ENCODE data around the gene FAM117B. TPM values are rescaled to one million over a fixed set of nuclear protein-coding genes. Genes with fewer than 3 reads are reported as not detected.

Gene FAM117B
- total RNA-seq, 2 experiments from 2014 or later, result 4.2 to 18.4 TPM

DNA sequence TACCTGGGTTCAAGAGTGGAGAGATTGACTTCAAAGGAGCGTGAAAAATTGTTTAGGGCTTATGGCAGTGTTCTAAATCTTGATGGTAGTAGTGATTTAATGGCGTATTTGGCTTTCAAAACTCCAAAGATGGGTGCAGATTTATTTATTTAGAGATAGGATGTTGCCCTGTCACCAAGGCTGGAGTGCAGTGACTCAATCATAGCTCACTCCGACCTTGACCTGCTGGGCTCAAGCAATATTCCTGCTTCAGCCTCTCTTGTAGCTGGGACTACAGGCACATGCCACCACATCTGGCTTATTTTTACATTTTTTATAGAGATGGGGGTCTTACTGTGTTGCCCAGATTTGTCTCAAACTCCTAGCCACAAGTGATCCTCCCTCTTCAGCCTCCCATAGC lies 52.5 kb downstream of the FAM117B start:
- ChIA-PET POLR2A (no interaction called here), CTCF (ENCODE audit: unreplicated experiment) (no interaction called here)
- no peaks in the 10 kb centered on the region for H3K4me1 ChIP-seq (ENCODE audit: insufficient read depth, low read length, poor library complexity, severe bottlenecking)
- peaks cover 7% of the 10 kb centered on the region; the same call in 1 of the 2 replicates for H4K20me1 ChIP-seq (ENCODE audit: insufficient read depth, low read length)
- no peak overlapping the region for H3K4me3 ChIP-seq (ENCODE audit: low read depth, low read length, poor library complexity, severe bottlenecking)
- no peaks in the 10 kb centered on the region for H3K9me3 ChIP-seq (ENCODE audit: low read length)
- intact Hi-C loops (cut with micrococcal nuclease; ENCODE audit: unreplicated experiment), result no loop called here
- no peaks in the 10 kb centered on the region for H3K9me2 ChIP-seq (ENCODE audit: insufficient read depth, low read length)
- no peak for DNase-seq (ENCODE audit: low spot score)
- TF ChIP-seq EZH2phosphoT487 (IDR thresholded peaks at IDR 0.05; ENCODE audit: borderline replicate concordance, low read depth, low read length), result no peak
- TF ChIP-seq, protein P1, sequence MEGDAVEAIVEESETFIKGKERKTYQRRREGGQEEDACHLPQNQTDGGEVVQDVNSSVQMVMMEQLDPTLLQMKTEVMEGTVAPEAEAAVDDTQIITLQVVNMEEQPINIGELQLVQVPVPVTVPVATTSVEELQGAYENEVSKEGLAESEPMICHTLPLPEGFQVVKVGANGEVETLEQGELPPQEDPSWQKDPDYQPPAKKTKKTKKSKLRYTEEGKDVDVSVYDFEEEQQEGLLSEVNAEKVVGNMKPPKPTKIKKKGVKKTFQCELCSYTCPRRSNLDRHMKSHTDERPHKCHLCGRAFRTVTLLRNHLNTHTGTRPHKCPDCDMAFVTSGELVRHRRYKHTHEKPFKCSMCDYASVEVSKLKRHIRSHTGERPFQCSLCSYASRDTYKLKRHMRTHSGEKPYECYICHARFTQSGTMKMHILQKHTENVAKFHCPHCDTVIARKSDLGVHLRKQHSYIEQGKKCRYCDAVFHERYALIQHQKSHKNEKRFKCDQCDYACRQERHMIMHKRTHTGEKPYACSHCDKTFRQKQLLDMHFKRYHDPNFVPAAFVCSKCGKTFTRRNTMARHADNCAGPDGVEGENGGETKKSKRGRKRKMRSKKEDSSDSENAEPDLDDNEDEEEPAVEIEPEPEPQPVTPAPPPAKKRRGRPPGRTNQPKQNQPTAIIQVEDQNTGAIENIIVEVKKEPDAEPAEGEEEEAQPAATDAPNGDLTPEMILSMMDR (conservative IDR thresholded peaks at IDR 0.05; ENCODE audit: low read length), result no peak
- no peak overlapping the region for H2AFZ ChIP-seq (ENCODE audit: low read length)
- no peak overlapping the region for H3K27ac ChIP-seq (ENCODE audit: low read depth, low read length, poor library complexity, severe bottlenecking)
- H3K4me2 ChIP-seq (ENCODE audit: low read length), result no peak overlapping the region
- BruUV-seq (replicated peaks), result no TSS peak
- H3K79me2 ChIP-seq (ENCODE audit: insufficient read depth, low read depth, low read length), result no peaks in the 10 kb centered on the region
- H3K36me3 ChIP-seq (ENCODE audit: insufficient read depth, low read length), result no peaks in the 10 kb centered on the region

- TF ChIP-seq, protein P1 (conservative IDR thresholded peaks at IDR 0.05; ENCODE audit: low read length), result no peak
- no peak for TF ChIP-seq EZH2phosphoT487 (IDR thresholded peaks at IDR 0.05; ENCODE audit: borderline replicate concordance, low read depth, low read length)
- H3K27ac ChIP-seq (ENCODE audit: low read depth, low read length, poor library complexity, severe bottlenecking), result no peak overlapping the region
- POLR2A ChIA-PET, result interaction anchor here (0.7 kb wide), 1 partner anchor 42 kb away, joined by 3 read pairs; no protein-coding TSS in a partner anchor
- no peak for DNase-seq (ENCODE audit: low spot score)
- no TSS peak for BruUV-seq (replicated peaks)
- H3K4me2 ChIP-seq (ENCODE audit: low read length), result no peak overlapping the region
- no peaks in the 10 kb centered on the region for H3K9me2 ChIP-seq (ENCODE audit: insufficient read depth, low read length)
- H3K4me1 ChIP-seq (ENCODE audit: insufficient read depth, low read length, poor library complexity, severe bottlenecking), result no peaks in the 10 kb centered on the region
- peaks cover 7% of the 10 kb centered on the region; the same call in 1 of the 2 replicates for H4K20me1 ChIP-seq (ENCODE audit: insufficient read depth, low read length)
- H2AFZ ChIP-seq (ENCODE audit: low read length), result no peak overlapping the region
- intact Hi-C loops (cut with micrococcal nuclease; ENCODE audit: unreplicated experiment), result no loop called here
- H3K79me2 ChIP-seq (ENCODE audit: insufficient read depth, low read depth, low read length), result no peaks in the 10 kb centered on the region
- CTCF ChIA-PET (ENCODE audit: unreplicated experiment), result no interaction called here
- H3K4me3 ChIP-seq (ENCODE audit: low read depth, low read length, poor library complexity, severe bottlenecking), result no peak overlapping the region
- H3K36me3 ChIP-seq (ENCODE audit: insufficient read depth, low read length), result no peaks in the 10 kb centered on the region
- no peaks in the 10 kb centered on the region for H3K9me3 ChIP-seq (ENCODE audit: low read length)
Measured at GRCh38 chr2:202689459-202689858, 54.7 kb downstream of the FAM117B start.

GRCh38 chr2:202689898-202690297 lies 55.1 kb downstream of the FAM117B start:
- no peak overlapping the region for H3K27ac ChIP-seq (ENCODE audit: low read depth, low read length, poor library complexity, severe bottlenecking)
- H3K9me3 ChIP-seq (ENCODE audit: low read length), result no peaks in the 10 kb centered on the region
- H3K79me2 ChIP-seq (ENCODE audit: insufficient read depth, low read depth, low read length), result no peaks in the 10 kb centered on the region
- intact Hi-C loops (cut with micrococcal nuclease; ENCODE audit: unreplicated experiment), result no loop called here
- DNase-seq (ENCODE audit: low spot score), result no peak
- H3K4me3 ChIP-seq (ENCODE audit: low read depth, low read length, poor library complexity, severe bottlenecking), result no peak overlapping the region
- H3K4me1 ChIP-seq (ENCODE audit: insufficient read depth, low read length, poor library complexity, severe bottlenecking), result no peaks in the 10 kb centered on the region
- no peak overlapping the region for H3K4me2 ChIP-seq (ENCODE audit: low read length)
- H3K9me2 ChIP-seq (ENCODE audit: insufficient read depth, low read length), result no peaks in the 10 kb centered on the region
- CTCF ChIA-PET (ENCODE audit: unreplicated experiment), result no interaction called here
- POLR2A ChIA-PET, result no interaction called here
- TF ChIP-seq EZH2phosphoT487 (IDR thresholded peaks at IDR 0.05; ENCODE audit: borderline replicate concordance, low read depth, low read length), result no peak
- TF ChIP-seq, protein P1 (conservative IDR thresholded peaks at IDR 0.05; ENCODE audit: low read length), result no peak
- H4K20me1 ChIP-seq (ENCODE audit: insufficient read depth, low read length), result peaks cover 7% of the 10 kb centered on the region; the same call in 1 of the 2 replicates
- no peak overlapping the region for H2AFZ ChIP-seq (ENCODE audit: low read length)
- no TSS peak for BruUV-seq (replicated peaks)
- H3K36me3 ChIP-seq (ENCODE audit: insufficient read depth, low read length), result no peaks in the 10 kb centered on the region

Data from OCI-LY7 (cell line).